Esophagus mucosa (tissue), 1 donor: ENCODE measurements around the gene MAFB. TPM values are rescaled to one million over a fixed set of nuclear protein-coding genes. Genes with fewer than 3 reads are reported as not detected.

Source experiments
- ATAC-seq: fragments of 200-7000 bp; cut with Tn5 transposase; one replicate; pipeline ENCODE4 v1.9.1; 2020
- total RNA-seq: library from RNA; stranded (reverse); gene quantifications from one replicate; pipeline ENCODE4 v1.2.4, GENCODE V29; 2023
- donor health status: DM: yes; HTN: yes; CAD: no.

MAFB gene
- total RNA-seq, 1 donor from 2014 or later: 55.9 TPM

DNA sequence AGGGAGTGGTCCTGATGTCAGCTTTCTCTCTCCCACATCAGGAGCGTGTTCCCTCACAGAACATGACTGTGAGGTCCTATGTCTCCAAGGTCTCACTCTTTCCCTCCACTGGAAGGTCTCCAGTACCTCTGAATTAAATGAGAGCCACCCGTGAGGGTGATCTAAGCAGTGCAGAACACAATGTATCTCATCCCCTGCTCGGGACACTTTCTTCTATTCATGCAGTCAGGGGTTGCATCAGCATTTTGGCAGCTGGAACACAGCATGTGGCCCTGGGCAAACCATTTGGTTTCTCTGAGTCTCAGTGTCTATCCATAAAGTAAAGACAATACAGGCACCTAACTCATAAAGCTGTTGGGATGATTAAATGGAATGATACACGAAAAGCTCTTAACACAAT lies 34.2 kb downstream of the MAFB start:
- ATAC-seq: peak; percentile 54

DNA sequence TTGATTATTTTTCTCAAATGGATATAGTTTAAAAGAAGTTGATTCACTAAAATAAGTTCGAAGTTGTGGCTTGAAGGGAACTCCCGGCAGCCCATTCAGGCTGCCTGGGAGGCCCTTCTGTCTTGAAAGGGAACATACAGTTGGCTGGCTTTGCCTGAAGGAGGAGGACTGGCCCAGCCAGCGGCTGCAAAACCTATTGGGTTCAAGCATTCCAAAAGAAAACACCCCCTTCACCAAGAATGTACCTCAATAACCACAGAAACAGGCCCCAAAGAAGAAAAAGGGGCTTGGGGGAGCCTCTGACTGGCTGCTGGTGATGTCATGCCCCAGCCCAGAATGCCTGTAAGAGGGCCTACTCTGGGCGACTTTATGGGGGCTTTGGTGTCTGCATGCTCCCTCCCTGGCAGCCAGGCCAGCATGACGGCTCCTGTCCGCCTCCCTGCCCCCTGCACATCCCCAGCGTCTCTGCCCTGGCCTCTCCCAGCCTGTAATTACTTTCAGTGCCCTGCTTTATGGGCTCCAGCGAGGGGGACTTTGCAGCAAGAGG lies 36.5 kb downstream of the MAFB start:
- no peak for ATAC-seq

DNA sequence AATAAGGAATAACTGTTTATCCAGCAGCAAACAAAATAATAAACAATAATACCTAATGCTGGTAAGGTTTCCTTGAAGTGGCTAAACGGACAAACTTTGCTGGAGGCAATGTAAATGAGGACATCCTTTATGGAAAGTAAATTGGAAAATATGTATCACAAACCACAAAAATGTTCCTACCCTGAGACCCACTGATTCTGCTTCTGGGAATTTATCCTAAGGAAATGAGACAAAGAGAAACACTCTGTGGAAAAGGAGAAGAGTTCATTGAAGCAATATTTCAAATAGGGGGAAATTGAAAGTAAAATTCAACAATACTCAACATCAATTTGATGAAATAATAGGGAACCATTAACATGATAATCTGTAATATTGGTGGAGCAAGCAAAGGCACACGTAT lies 37.9 kb downstream of the MAFB start:
- no peak for ATAC-seq

DNA sequence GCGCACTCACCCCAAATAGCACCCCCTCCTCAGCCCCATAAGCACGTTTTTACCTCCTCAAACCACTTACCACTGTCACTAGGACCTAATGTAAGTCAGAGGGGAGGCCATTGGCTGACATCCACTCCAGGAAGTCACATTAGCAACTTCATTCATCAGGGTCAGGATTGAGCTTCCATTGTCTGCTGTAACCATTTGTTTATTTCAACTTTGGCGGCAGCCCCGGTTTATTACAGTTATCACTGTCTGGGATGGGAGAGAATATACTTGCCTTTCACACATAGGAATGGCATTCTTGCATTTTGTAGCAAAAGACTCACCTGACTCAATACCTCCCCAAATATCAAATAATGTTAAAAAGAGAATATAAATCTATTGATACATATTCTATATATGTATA lies 38.3 kb downstream of the MAFB start:
- no peak for ATAC-seq

DNA sequence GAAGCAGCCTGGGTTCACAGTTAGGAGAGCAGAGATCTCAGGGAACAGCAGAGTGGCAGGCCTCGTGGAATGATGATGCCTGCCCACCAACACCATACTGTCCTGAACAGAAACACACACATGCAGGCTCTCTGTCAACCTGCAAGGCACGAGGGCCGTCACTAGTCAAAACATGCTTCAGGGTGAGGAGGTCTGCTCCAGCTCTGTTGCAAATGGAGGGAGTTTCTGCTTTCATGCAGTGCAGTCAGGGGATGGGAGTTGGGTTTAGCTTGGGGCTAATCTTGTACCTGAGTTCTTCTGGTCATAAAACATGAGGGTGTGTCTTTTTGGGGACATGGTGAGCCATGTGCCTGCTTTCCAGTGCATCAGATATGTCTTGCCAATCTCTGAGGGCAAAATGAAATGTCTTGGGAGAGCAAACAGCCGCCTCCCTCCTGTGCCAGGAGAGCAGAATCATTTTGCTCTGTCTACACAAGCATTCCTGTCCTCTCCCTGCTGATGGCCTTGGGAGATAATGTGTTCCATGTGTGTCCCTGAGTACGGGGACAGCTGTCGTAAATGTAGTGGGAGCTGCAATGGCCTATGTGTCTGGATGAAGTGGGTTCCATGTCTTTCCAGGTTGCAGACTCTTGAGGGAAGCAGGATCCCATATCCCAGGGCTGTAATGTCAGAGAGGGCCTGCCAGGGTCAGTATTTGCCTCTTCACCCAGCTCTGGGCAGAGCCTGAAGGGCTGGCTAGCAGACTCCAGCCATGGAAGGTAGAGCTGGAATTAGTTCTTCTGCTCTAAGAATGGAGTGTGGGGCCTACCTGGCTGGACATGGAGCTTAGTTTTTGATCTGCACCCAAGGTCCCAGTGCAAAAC lies 40.6 kb downstream of the MAFB start:
- ATAC-seq: no peak

DNA sequence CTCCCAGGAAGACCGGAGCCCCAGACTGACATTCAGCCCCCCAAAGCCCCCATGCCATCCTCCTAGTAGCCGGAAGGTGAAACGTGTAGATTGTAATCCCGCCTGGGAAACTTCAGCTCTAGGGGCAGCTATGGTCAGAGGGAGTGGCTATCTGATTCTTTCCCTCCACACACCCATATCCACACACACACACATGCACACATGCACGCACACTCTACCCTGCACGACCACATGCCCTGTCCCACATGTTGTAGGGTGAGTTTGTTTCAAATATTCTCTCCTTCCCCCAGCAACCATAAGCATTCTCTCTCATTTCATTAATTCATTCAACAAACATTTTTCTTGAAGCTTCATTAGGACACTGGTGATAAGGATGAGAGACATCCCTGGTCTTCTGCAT lies 42.2 kb downstream of the MAFB start:
- ATAC-seq: no peak

DNA sequence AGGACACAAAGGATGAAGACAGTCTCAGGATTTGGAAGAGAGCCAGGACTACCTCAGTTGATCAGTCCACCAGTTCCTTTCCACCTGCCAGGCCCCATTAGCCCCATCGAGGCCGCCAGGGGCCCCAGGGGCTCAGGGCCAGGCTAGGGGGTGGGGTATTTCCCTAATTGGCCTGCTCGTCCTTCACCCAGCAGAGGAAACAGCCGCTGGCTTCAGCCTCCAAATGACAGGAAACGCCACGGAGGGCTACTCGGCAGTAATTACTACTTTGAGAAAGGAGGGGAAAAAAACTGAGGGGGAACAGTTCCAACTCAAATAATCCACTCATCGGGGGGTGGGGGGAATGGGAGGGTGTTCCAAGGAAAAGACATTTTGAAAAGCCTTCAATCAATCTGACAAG lies 42.7 kb downstream of the MAFB start:
- no peak for ATAC-seq

DNA sequence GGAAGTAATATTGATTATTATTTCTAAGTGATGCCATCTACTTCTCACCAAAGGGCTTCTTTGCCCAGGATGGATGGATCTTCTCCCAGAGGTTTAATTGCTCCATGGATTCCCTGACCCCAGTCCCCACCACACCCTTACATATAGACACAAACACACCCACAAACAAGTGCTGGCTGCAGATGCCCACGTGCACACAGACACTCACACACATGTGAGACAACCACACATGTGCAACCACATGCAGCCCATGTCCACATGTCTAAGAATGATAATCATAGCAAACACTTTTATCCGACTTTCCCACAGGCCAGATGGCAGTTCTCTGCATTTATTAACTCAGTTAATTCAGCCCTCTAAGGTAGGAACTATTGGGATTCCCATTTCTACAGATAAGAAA lies 44.2 kb downstream of the MAFB start:
- no peak for ATAC-seq

DNA sequence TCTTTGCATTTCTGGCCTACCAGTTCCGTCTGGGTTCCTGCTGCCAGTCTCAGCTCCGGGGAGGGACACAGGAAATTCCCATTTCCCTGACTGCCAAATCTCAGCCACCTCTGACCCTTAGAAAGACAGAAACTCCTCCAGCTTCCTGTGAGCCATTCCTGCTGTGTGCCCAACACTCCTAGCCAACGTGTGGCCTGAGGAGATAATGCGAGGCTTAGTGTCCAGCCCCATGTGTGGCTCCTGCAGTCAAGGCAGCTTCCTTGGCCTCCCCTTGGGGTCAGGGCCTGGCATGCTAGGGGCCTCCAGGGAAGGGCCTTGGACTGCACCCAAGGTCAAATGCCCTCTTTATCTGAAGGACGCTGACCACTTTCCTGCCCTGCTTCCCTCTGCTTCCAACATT lies 45.1 kb downstream of the MAFB start:
- ATAC-seq: peak; percentile 16

DNA sequence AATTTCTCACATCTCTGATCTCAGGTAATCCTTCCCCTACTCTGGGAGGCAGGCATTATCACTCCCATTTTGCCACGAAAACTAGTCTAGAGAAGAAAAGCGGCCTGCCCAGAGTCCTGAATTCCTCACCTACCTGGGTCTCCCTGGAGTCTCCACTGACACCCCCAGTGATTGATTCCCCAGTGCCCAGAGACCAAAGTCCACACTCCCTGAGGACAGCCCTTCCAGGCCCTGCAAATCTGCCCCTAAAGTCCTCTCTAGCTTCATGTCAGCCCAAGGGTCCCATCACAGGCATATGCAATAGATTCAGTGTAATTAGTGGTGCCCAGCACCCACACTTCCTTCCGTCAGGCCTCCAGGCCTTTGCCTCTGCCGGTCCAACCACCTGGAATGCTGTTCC lies 47.2 kb downstream of the MAFB start:
- no peak for ATAC-seq

DNA sequence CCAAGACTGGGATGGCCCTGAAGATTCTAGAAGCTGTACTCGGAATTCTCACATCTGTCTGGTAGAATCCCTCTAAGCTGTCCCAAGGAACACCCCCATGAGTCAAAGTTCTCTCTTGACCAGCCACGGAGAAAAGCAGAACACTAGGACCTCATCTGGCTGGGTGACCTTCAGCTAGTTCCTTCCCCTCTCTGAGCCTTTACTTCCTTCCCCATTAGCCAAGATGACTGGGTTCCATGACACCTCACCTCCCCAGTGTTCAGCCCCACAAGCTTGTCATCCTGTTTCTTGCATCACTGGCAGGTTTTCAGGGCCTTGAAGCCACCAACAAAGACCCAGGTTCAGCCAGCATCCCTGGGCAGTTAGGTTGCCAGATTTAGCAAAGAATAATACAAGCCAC lies 47.8 kb downstream of the MAFB start:
- ATAC-seq: peak; percentile 19

DNA sequence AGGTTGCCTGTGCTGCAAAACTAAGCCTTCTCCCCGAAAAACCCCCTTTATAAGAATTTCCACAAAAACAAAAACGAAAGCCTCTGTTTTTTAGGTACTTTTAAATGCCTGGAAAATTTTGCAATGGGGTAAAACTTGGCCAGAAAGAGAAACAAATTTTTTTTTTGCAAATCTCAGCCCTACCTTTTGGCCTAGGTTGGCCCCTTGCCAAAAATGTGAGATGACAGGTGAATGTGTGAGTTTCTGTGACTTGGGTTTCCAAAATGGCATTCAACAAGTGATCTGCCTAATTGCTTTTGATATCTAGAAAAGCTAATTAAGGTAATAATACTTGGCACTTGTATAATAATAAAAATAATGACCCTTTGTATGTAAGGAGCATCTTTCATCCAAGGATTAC lies 48.4 kb downstream of the MAFB start:
- no peak for ATAC-seq

DNA sequence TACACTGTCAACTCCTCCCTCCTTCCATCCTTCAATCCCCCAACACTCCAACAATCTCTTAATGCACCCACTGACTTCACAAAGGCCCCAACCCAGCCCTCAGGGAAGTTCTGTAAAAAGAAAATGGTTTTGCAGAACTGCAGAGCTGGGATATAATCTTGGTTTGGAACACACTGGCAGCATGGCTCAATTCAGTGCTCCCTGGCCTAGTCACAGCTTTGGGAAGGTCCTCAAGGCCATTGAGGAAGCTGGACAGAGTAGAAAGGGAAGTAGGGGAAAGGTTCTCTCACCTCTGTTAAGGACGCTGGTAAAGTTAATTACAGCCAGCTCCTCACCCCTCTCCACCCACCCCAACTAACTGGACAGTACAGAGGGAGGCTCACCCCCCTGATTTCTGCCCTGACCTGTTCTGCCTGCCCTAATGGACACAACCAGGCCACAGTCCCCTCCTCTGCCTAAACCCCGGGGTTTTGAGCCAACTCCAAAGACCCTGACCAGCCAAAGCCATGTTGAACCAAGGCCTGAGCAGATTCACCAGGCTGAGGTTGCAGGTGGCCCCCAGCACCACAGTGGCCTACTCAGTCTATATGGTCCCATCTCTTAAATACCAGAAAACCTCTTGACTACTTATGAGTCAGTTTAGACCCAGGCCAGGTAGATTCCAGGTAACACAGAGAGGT lies 49.2 kb downstream of the MAFB start:
- no peak for ATAC-seq

DNA sequence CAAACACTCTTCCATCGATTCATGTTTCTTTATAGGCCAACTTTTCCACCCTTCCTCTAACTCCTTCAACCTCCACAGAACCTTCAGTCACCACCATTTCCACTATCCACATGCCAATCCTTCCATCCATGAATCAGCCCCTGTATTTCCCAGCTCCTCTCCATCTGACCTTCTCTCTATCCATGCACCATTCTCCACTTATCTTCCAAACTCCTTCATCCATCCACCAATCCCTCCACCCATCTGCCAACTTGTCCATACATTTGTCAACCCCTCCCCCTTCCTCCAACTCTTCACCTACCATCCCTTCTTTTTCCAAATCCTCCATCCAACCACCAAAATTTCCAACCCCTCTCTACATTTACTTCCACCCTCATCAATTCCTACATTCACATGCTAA lies 49.9 kb downstream of the MAFB start:
- no peak for ATAC-seq

DNA sequence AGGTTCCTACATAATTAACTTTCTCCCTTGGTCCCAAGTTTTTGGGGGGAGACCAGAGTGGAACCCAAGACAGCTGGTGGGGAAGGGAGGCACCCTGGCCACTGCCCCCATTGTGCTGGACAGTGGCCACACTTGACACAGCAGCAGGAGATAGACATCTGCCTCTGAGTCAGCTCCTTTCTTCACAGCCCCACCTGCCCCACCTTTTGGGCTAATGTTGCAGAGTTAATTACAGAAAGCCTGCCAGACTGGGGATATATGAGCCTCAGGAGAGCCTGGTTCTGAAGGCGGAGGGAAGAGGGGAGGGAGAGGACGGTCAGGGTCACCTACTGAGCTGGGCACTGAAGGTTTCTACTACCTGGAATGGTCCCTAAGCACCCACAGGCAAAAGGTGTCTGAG lies 50.6 kb downstream of the MAFB start:
- ATAC-seq: peak; percentile 46

DNA sequence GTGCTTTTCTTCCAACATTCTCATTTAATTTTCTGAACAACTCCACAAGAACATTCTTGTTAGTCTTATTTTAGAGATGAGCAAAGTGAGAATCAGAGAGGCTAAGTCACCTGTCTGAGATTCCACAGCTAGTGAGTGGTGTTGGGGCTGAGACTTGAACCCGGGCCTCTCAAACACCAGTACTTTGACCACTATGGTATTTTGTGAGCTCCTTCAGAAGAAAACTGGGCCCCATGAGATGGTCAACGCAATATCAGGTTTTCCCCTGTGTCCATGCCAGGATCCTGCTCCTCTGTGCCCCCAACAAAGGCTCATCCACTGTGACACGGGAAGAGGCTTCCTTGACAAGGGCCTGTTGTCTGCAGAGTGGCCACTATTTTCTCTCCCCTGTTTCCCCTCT lies 51.9 kb downstream of the MAFB start:
- no peak for ATAC-seq

DNA sequence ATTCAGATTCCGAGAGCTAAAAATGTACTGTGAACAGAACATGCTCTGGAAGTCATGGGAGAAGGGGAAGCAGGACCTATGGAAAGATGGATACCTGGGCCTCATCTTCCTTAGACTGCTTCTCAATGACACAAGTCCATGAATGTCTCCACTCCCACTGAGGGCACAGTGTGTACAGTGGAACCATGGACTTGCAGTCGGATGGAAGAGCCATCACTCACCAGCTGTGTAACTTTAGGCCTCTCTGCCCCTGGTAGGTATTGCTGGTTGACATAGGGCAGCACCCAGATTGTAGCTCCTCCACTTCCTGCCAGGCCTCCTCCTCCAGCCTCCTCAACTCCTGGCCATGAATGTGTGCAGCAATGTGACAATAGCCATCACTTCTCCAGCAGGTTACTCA lies 52.5 kb downstream of the MAFB start:
- no peak for ATAC-seq

DNA sequence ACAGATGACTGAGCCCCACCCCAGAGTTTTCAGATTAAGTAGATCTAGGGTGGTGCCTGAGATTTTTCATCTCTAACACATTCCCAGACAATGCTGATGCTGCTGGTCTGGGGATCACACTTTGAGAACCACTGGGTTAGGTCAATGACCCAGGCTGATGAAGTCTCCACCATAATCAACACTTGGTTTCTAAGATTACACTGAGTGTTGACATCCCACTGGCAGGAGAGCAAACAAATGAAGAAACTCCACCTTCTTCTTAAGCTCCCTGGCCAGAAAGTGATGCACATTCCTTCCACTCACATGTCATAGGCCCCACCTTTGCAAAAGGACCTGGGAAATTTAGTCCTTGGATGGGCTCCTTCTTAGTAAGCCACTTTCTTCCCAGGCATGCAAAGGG lies 53.1 kb downstream of the MAFB start:
- no peak for ATAC-seq
